ENCODE results near the gene SUPT20H.
"Not testable (repeated sequence)": the region's sequence is repeated elsewhere in the genome, so short reads cannot be mapped to it uniquely, and the experiment has no call there.

Gene SUPT20H

GRCh38 chr13:37069597-37070103 lies 10.2 kb upstream of the SUPT20H start:
- DNase-seq (ENCODE audit: low read depth, low spot score): no peak

GRCh38 chr13:37068962-37069361 lies 9.5 kb upstream of the SUPT20H start:
- no peak for DNase-seq (ENCODE audit: low read depth, low spot score)

DNA sequence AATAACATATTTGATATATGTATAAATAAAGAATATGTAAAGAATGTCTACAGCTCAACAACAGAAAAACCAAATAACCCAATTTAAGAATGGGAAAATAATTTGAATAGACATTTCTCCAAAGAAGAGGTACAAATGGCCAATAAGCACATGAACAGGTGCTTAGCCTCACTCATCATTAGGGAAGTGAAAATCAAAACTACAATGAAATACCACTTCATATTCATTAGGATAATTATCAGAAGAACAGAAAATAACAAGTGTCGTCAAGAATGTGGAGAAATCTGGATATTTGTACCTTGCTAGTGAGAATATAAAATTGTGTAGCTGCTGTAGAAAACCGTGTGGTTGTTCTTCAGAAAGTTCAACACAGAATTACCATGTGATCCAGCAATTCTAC lies 8.4 kb upstream of the SUPT20H start:
- DNase-seq (ENCODE audit: low read depth, low spot score): no peak

DNA sequence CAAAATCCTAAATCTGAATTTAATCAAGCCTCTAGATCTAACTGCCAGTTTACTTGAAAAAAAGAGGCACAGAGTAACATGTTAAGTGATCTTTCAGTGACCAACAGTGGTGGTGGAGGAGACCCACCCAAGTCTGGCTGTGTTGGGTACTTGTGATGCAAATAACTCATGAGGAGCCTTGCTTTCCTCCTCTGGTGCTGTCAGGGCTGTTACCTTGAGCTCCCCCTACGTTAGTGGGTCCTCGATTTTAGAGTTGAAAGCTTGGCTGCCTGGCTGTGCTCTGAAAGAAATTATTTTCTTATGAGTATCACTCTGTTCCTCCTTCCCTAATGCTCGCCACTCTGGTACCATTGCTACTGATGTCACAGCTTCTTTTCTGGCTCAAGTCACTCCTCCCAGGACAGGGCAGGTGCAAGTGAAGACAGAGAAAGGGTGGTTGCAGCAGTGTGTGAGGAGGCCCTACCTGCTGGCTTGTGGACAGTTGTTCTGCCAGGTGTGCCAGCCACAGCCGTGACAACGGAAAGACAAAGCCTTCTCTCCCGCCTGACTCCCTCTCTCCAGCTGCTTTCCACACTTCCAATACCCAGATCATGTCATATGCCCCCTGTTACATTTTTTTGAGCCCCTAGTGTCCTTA lies 6.5 kb upstream of the SUPT20H start:
- no peak for DNase-seq (ENCODE audit: low read depth, low spot score)

GRCh38 chr13:37059848-37060192 lies 332 bp upstream of the SUPT20H start:
- DNase-seq (ENCODE audit: low read depth, low spot score): no peak

DNA sequence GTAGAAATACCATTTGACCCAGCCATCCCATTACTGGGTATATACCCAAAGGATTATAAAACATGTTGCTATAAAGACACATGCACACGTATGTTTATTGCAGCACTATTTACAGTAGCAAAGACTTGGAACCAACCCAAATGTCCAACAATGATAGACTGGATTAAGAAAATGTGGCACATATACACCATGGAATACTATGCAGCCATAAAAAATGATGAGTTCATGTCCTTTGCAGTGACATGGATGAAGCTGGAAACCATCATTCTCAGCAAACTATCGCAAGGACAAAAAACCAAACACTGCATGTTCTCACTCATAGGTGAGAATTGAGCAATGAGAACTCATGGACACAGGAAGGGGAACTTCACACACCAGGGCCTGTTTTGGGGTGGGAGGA lies 3.3 kb downstream of the SUPT20H start:
- DNase-seq (ENCODE audit: low read depth, low spot score): not testable (repeated sequence)

- DNase-seq (ENCODE audit: low read depth, low spot score): not testable (repeated sequence)
These were observed 6.4 kb downstream of the SUPT20H start for GRCh38 chr13:37053111-37053510.

- DNase-seq (ENCODE audit: low read depth, low spot score): no peak
These were observed 9.7 kb downstream of the SUPT20H start for GRCh38 chr13:37049810-37050209.

DNA sequence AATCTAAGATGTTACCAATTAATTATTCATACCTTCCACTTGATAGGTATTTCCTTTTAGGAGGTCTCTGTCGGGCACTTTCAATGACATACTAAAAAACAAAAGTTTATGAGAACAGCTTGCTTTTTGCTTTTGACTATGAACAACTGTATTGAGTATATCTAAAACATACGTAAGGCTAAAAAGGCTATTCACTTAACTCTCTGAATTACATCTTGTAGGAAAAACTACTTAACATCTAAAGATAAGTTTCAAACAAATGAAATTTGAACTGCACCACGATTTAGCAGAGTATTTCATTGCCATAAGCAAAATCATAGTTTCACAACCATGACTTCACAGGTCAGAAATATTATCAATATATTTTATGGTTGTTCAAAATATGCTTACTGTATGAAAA lies 11.6 kb downstream of the SUPT20H start:
- DNase-seq (ENCODE audit: low read depth, low spot score): no peak

DNA sequence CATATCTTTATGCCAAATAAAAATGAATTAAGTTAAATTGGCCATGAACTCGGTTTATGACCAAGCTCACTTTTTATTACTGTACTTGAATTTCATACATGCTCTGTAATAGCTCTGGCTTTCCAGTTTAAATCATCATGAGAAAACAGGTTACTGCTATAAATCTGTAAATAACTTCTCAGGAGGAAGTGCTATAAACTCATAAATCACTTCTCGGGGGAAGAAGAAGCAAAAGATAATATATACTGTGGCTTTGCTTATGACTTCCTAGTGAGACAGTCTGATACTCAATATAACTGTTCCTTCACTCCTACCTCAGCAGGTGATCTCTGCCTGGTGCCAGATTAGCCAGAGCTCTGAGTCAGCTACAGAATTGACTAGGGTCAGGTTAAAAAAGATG lies 12.5 kb downstream of the SUPT20H start:
- DNase-seq (ENCODE audit: low read depth, low spot score): no peak

- DNase-seq (ENCODE audit: low read depth, low spot score): no peak
These were observed 13.4 kb downstream of the SUPT20H start for GRCh38 chr13:37046062-37046461.

DNA sequence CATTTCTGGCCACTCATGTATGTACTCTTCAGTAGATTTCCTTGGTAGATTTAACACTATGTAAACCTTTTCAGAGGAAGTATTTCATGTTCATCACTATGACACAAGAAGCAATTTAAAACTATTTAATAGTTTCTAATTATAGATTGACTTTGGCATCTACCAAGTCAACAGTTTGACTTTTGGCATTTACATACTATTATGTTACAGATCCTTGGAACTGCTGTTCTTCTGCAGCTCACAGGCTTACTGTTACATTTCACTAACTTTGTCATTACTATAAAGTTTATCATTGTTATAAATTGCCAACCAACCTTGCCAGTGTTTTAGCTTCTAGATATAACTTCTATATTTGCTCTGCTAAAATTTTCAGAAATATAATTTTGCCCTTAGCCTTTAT lies 18.7 kb downstream of the SUPT20H start:
- no peak for DNase-seq (ENCODE audit: low read depth, low spot score)

GRCh38 chr13:37039896-37040295 lies 19.6 kb downstream of the SUPT20H start:
- no peak for DNase-seq (ENCODE audit: low read depth, low spot score)

GRCh38 chr13:37037241-37037640 lies 22.2 kb downstream of the SUPT20H start:
- no peak for DNase-seq (ENCODE audit: low read depth, low spot score)

DNA sequence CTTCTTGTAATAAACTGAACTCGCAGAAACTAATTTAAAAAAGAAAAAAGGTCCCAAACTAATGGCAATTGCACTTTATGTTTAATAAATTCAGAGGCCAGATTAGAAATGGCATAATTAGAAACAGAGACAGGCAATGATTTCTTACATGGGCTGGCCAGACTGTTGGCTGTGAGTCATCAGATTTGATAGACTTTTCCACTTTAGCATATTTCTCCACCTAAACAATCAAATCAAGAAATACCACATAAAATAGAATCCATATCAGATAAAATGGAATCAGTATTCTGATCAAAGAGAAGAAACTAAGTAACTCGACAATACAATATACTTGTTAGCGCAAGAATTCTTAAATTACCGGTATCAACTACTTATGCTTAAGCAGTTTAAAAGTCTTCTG lies 29.9 kb downstream of the SUPT20H start:
- no peak for DNase-seq (ENCODE audit: low read depth, low spot score)

GRCh38 chr13:37027639-37028038 lies 31.8 kb downstream of the SUPT20H start:
- DNase-seq (ENCODE audit: low read depth, low spot score): no peak

DNA sequence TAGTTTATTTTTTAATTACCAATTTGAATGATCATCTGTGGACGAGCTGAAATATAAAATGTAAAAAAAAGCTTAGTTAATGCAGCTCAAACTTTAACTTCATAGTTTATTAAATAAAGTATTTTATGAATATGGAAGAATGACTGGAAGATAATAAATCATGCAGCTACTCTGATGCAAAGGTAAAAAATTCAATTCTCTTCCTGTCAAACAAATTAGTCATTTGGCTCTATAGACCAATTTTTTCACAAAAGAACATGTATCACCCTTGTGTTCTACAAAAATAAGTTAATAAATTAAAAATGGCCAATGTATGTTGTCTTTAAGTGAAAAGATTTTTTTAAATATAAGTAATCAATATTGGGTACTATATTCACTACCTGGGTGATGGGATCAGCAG lies 32.7 kb downstream of the SUPT20H start:
- no peak for DNase-seq (ENCODE audit: low read depth, low spot score)

- no peak for DNase-seq (ENCODE audit: low read depth, low spot score)
These were observed 35.6 kb downstream of the SUPT20H start for GRCh38 chr13:37023871-37024270.

GRCh38 chr13:37014609-37015008 lies 44.9 kb downstream of the SUPT20H start:
- DNase-seq (ENCODE audit: low read depth, low spot score): no peak

DNA sequence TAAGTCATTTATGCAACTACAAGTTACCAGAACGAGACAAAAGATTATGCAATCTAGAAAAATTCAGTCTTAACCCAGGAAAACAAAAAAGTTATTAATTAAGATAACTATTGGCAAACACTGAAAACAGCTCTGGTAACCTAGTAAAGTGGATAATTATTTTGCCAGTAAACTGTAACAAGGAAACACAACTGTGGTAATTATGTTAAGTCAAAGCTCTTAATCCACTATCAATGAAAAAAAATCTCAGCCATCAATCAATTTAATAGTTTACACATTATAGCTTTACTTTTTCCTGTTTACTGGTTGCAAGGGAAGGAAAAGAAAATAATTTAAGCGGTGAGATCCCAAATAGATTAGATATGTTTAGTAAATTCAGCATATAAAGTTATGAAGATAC lies 47.7 kb downstream of the SUPT20H start:
- no peak for DNase-seq (ENCODE audit: low read depth, low spot score)

DNA sequence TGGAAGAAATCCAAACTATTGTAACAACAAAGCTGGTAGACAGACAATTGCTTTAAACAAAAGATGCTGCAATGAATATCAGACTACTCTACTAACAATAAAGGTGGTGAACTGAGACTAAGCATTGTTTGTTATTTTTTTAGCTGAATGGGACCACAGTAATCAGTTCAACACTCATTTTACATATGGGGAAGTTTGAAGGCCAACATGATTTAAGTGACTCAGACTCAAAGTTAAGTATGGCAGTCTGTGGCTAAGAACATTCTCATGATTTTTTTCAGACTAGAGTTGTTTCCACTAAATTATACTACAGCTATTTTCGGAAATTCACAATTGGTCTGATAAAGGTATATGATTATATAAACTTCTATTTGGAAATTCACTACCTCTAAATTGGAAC lies 48.5 kb downstream of the SUPT20H start:
- no peak for DNase-seq (ENCODE audit: low read depth, low spot score)

- no peak for DNase-seq (ENCODE audit: low read depth, low spot score)
These were observed 49.1 kb downstream of the SUPT20H start for GRCh38 chr13:37010424-37010823.

DNA sequence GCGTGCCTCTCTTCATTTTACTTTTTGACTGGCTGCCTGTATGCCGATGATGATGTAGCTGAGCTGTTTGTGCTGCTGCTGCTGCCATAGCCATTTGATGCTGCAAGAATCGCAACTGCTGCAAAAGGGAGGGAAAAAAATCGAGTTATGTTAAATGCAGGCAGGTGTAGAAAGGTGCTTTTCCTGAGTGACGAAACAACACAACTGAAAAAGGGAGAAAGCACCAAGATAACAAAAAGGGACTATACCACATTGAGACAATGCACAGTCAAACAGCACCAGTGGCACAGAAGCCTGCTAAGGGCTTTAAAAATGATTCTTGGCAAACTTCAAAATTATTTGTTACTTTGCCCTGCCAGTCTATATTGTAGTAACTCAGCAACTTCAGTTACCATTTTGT lies 49.8 kb downstream of the SUPT20H start:
- no peak for DNase-seq (ENCODE audit: low read depth, low spot score)

DNA sequence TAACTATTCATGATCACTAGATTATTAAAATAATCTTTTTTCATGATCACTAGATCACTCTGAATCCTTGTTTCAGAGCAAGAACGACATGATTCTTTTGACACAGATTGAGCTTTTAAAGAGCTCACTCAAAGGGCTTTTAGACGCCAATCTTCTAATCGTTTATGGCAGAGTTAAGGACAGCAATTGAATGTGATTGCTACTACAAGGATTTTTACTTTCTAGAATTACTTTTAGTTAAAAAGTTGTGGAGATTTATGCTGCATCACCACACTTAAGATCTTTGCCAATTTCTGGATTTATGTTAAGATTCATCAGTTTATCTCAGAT lies 57.6 kb downstream of the SUPT20H start:
- DNase-seq (ENCODE audit: low read depth, low spot score): no peak
